Transverse colon (tissue), 4 donors: ENCODE data around the gene PPP1R13B. TPM values are rescaled to one million over a fixed set of nuclear protein-coding genes. Genes with fewer than 3 reads are reported as not detected.

Experiments used
- DNase-seq: peaks from one replicate; pipeline ENCODE4 v3.0.0-alpha.2; 2019
- H3K27ac ChIP-seq, 4 donors: fragments of 200-600 bp; sonication (generic); 2 replicates each; pipeline ENCODE4 v1.5.1; 2016 to 2018; ENCODE audit warnings: inconsistent platforms in 4 of 4
- H3K27me3 ChIP-seq: fragments of 200-600 bp; sonication (generic); 2 replicates; pipeline ENCODE4 v1.5.1; 2017; ENCODE audit warnings: inconsistent platforms
- H3K36me3 ChIP-seq, 4 donors: fragments of 200-600 bp; sonication (generic); 2 replicates each; pipeline ENCODE4 v1.5.1; 2017 to 2019; ENCODE audit warnings: inconsistent platforms in 4 of 4
- H3K4me1 ChIP-seq, 4 donors: fragments of 200-600 bp; sonication (generic); 2 replicates each; pipeline ENCODE4 v1.5.1; 2017 to 2020; ENCODE audit warnings: inconsistent platforms in 4 of 4
- H3K4me3 ChIP-seq, 4 donors: fragments of 200-600 bp; sonication (generic); 1 replicate in 1 of 4; 2 replicates in 3 of 4; pipeline versions ENCODE4 v1.5.1 to v1.6.1; 2017 to 2019; ENCODE audit warnings: inconsistent platforms in 4 of 4
- H3K9me3 ChIP-seq, 2 donors: fragments of 200-600 bp; sonication (generic); 2 replicates each; pipeline ENCODE4 v1.5.1; 2017 to 2019; ENCODE audit warnings: inconsistent platforms in 2 of 2
- CTCF ChIP-seq, 5 experiments: fragments of 200-600 bp in 3 of 5; fragments of 450-650 bp in 2 of 5; sonication (generic) in 3 of 5; IDR thresholded peaks; 1 replicate in 2 of 5; 2 replicates in 3 of 5; pipeline ENCODE4 v1.5.1; 2016 to 2017; ENCODE audit warnings: antibody characterized with exemption in 5 of 5, inconsistent platforms in 3 of 5, mild to moderate bottlenecking in 2 of 5, moderate library complexity in 1 of 5
- EP300 ChIP-seq: sonication (generic); formaldehyde crosslinking; IDR thresholded peaks from one replicate; pipeline ENCODE4 v1.6.1; 2017; ENCODE audit warnings: antibody characterized with exemption, low read depth
- POLR2A ChIP-seq: fragments of 450-650 bp; IDR thresholded peaks from one replicate; pipeline ENCODE4 v1.6.1; 2016; ENCODE audit warnings: antibody characterized with exemption, mild to moderate bottlenecking, moderate library complexity
- POLR2AphosphoS5 ChIP-seq, 3 donors: sonication (generic); formaldehyde crosslinking; IDR thresholded peaks; one replicate each; pipeline ENCODE4 v1.6.1; 2016; ENCODE audit warnings: antibody characterized with exemption in 3 of 3
- WGBS, 2 donors: methylation state at CpG; one replicate each; pipeline ENCODE4 v1.1.5; 2018; ENCODE audit warnings: low coverage in 1 of 2; 5-methylcytosine and 5-hydroxymethylcytosine counted together
- in situ Hi-C, 4 donors: fragments of 200-750 bp; cut with MboI; loops; one replicate each; pipeline versions ENCODE4 v1.15.0 to v1.15.1; 2017; ENCODE audit warnings: low sequenced_read_pairs in 3 of 4, low pct_ligation_motif_present in 1 of 4, low pct_unique_long_range_greater_than_20kb in 1 of 4
- intact Hi-C: fragments of 100-400 bp; cut with DNase I; formaldehyde crosslinking; loops from one replicate; pipeline ENCODE4 v1.15.1; 2023; ENCODE audit warnings: low total_unique reads
- total RNA-seq, 4 donors: library from RNA; depleted of rRNA; stranded (reverse); fragments of >200 nt; gene quantifications; one replicate each; pipeline ENCODE4 v1.1.0, GENCODE V29; 2016

The PPP1R13B gene
- total RNA-seq, 4 donors from 2014 or later, result 31.0 to 109 (median 42.0) TPM

- H3K4me1 ChIP-seq, result no peaks in the 10 kb centered on the region
- intact Hi-C loops (no loop called here), in situ Hi-C loops (no loop called here)
- 99% methylated on average over 7 of the region's 7 CpGs; no CpG with 5 or more reads in 1 of the 2 donors for WGBS, 2 donors
- no peak overlapping the region for H3K4me3 ChIP-seq
- DNase-seq, result no peak
- TF ChIP-seq POLR2AphosphoS5 (IDR thresholded peaks at IDR 0.05) (no peak), EP300 (no peak), POLR2A (no peak)
- no peaks in the 10 kb centered on the region for H3K27me3 ChIP-seq
- H3K9me3 ChIP-seq, result no peaks in the 10 kb centered on the region
- H3K27ac ChIP-seq, result no peak overlapping the region
- H3K36me3 ChIP-seq, result no peaks in the 10 kb centered on the region
Observed at GRCh38 chr14:103775506-103775905, 71.9 kb downstream of the PPP1R13B start.

DNA sequence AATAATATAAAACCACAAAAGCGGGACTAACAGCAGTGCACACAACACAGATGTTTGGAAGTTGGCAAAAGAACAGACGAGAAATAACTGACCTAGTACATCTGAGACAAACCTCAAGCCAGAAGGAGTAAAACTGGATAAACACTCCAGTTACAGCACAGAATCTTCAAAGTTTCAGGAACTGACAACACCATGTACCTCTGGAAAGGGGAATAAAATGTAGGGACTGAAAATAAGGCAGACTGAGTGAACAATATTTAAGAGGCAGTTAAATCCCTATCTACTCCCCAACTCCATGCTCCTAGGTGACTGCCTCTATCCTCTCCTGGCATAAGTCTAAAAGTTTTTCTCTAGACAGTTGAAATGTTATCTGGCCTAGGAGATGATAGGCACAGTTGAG lies 73.9 kb downstream of the PPP1R13B start:
- no peak for TF ChIP-seq CTCF (IDR thresholded peaks at IDR 0.05)
- no peak for TF ChIP-seq POLR2AphosphoS5 (IDR thresholded peaks at IDR 0.05)
- no peak for TF ChIP-seq POLR2A
- TF ChIP-seq EP300, result no peak

GRCh38 chr14:103772078-103772712 lies 75.2 kb downstream of the PPP1R13B start:
- Histone ChIP-seq H3K27ac (no peak overlapping the region), H3K4me3 (no peak overlapping the region), H3K9me3 (no peaks in the 10 kb centered on the region), H3K4me1 (no peaks in the 10 kb centered on the region), H3K36me3 (no peaks in the 10 kb centered on the region), H3K27me3 (no peaks in the 10 kb centered on the region)
- 43 to 70% methylated on average over 1 of the region's 1 CpG for WGBS, 2 donors
- TF ChIP-seq POLR2AphosphoS5 (IDR thresholded peaks at IDR 0.05) (no peak), EP300 (no peak), CTCF (IDR thresholded peaks at IDR 0.05) (no peak), POLR2A (no peak)
- intact Hi-C loops (no loop called here), in situ Hi-C loops (no loop called here)
- DNase-seq, result no peak

More for the DNA sequence above, 73.9 kb downstream of the PPP1R13B start:
- Histone ChIP-seq H3K27ac (no peak overlapping the region), H3K4me1 (no peaks in the 10 kb centered on the region), H3K9me3 (no peaks in the 10 kb centered on the region), H3K27me3 (no peaks in the 10 kb centered on the region), H3K36me3 (no peaks in the 10 kb centered on the region), H3K4me3 (no peak overlapping the region)
- 80 to 82% methylated on average over 2 of the region's 2 CpGs for WGBS, 2 donors
- intact Hi-C loops (no loop called here), in situ Hi-C loops (no loop called here)
- no peak for DNase-seq

- WGBS, 2 donors, result 83 to 88% methylated on average over 2 to 4 of the region's 4 CpGs
- Histone ChIP-seq H3K9me3 (no peaks in the 10 kb centered on the region), H3K27ac (no peak overlapping the region), H3K4me3 (no peak overlapping the region), H3K36me3 (no peaks in the 10 kb centered on the region), H3K27me3 (no peaks in the 10 kb centered on the region), H3K4me1 (no peaks in the 10 kb centered on the region)
- TF ChIP-seq CTCF (IDR thresholded peaks at IDR 0.05) (no peak), EP300 (no peak), POLR2A (no peak), POLR2AphosphoS5 (IDR thresholded peaks at IDR 0.05) (no peak)
- intact Hi-C loops, result no loop called here
- in situ Hi-C loops, result no loop called here
- no peak for DNase-seq
Observed at GRCh38 chr14:103770902-103771301, 76.5 kb downstream of the PPP1R13B start.

DNA sequence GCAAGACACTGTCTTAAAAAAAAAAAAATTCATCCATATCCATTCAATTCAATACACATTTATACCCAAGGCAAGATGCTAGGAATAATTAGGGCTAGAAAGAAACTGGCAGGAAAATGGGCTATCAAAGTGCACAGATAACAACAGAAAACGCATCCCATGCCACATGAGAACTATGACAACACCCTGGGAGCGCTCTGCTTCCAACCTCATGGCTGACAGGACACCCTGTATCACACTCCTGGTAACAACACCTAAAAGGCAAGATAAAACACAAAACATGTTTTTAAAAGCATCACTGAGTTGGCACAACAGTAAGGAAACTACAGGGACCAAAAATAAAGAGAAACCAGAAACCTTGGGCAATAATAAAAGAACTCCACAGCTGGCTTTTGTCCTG lies 76.9 kb downstream of the PPP1R13B start:
- H3K36me3 ChIP-seq, result no peaks in the 10 kb centered on the region
- intact Hi-C loops, result no loop called here
- H3K27ac ChIP-seq, result no peak overlapping the region
- H3K9me3 ChIP-seq, result no peaks in the 10 kb centered on the region
- H3K27me3 ChIP-seq, result no peaks in the 10 kb centered on the region
- H3K4me3 ChIP-seq, result no peak overlapping the region
- TF ChIP-seq CTCF (IDR thresholded peaks at IDR 0.05) (no peak), EP300 (no peak), POLR2A (no peak), POLR2AphosphoS5 (IDR thresholded peaks at IDR 0.05) (no peak)
- in situ Hi-C loops, result no loop called here
- DNase-seq, result no peak
- no peaks in the 10 kb centered on the region for H3K4me1 ChIP-seq
- 93 to 100% methylated on average over 2 of the region's 2 CpGs for WGBS, 2 donors
